ENCODE results near the gene NKX2-2. TPM values are rescaled to one million over a fixed set of nuclear protein-coding genes. Genes with fewer than 3 reads are reported as not detected.

Gene NKX2-2
- total and polyA plus RNA-seq, 2 of the 4 experiments (the other 2 are of a cell fraction) = not detected

- H3K9me1 ChIP-seq (ENCODE audit: insufficient read depth, low read length) = no peaks in the 10 kb centered on the region
- peaks cover 89% of the 10 kb centered on the region for H3K27me3 ChIP-seq (ENCODE audit: control insufficient read depth, insufficient read depth, low read length)
- no peaks in the 10 kb centered on the region for H3K36me3 ChIP-seq (ENCODE audit: control insufficient read depth, insufficient read depth, low read length)
- no peak overlapping the region for H2BK120ac ChIP-seq (ENCODE audit: low read depth, low read length)
- no peak overlapping the region for H3K14ac ChIP-seq (replicated peaks; ENCODE audit: low read depth, low read length)
- H3K56ac ChIP-seq (ENCODE audit: extremely low read depth, insufficient read depth, low read length) = no peak overlapping the region
- H3K18ac ChIP-seq (ENCODE audit: low read depth, low read length) = no peak overlapping the region
- H3K9me3 ChIP-seq (ENCODE audit: control insufficient read depth, insufficient read depth, low read length) = no peaks in the 10 kb centered on the region
- H3K4me3 ChIP-seq (ENCODE audit: insufficient read depth, low read depth, low read length) = peak overlapping the region; percentile 23
- no peak overlapping the region for H2BK15ac ChIP-seq (ENCODE audit: low read depth, low read length)
- intact Hi-C loops (cut with micrococcal nuclease) = no loop called here
- H4K91ac ChIP-seq (ENCODE audit: insufficient read depth, low read depth, low read length) = no peak overlapping the region
- dilution Hi-C loops (cut with HindIII; ENCODE audit: low sequenced_read_pairs, unreplicated experiment) = no loop called here
- no peak overlapping the region for H2AK9ac ChIP-seq (replicated peaks; ENCODE audit: low read depth, low read length, poor library complexity)
- H3K27ac ChIP-seq (ENCODE audit: insufficient read depth, low read length) = no peak overlapping the region
- H3K79me1 ChIP-seq (ENCODE audit: low read depth in 1 of 2, low read length in 2 of 2) = no peaks in the 10 kb centered on the region
- H3K23ac ChIP-seq (ENCODE audit: low read depth, low read length) = no peak overlapping the region
- H4K20me1 ChIP-seq (ENCODE audit: insufficient read depth, low read length) = no peaks in the 10 kb centered on the region
- H2AK5ac ChIP-seq (ENCODE audit: low read depth, low read length) = no peak overlapping the region
- no peak overlapping the region for H3K4ac ChIP-seq (ENCODE audit: low read depth, low read length)
- ATAC-seq (ENCODE audit: low read depth) (no peak), DNase-seq (no peak)
- POLR2A ChIA-PET (ENCODE audit: unreplicated experiment) = no interaction called here
- in situ Hi-C loops (cut with MboI; ENCODE audit: low sequenced_read_pairs) = no loop called here
- no peak overlapping the region for H4K5ac ChIP-seq (ENCODE audit: low read depth, low read length)
- peak overlapping the region; percentile 80 for H3K4me2 ChIP-seq (ENCODE audit: low read depth, low read length)
- no TSS peak for BruUV-seq (replicated peaks)
- no peak overlapping the region for H2BK20ac ChIP-seq (ENCODE audit: low read depth, low read length)
- no peak for TF ChIP-seq MAZ (IDR thresholded peaks at IDR 0.05; ENCODE audit: borderline replicate concordance, low read depth, low read length)
- TF ChIP-seq USF2 (IDR thresholded peaks at IDR 0.05; ENCODE audit: low read depth, low read length) = no peak
- no peak for TF ChIP-seq SMC3 (IDR thresholded peaks at IDR 0.05; ENCODE audit: low read depth, low read length)
- TF ChIP-seq CTCF (conservative IDR thresholded peaks at IDR 0.05; ENCODE audit: low read depth, low read length) = no peak
- TF ChIP-seq MAFK (IDR thresholded peaks at IDR 0.05; ENCODE audit: low read depth, low read length) = no peak
- TF ChIP-seq POLR2A (IDR thresholded peaks at IDR 0.05; ENCODE audit: low read depth, low read length) = no peak
- no peak for TF ChIP-seq RFX5 (IDR thresholded peaks at IDR 0.05; ENCODE audit: low read depth, low read length)
- TF ChIP-seq RCOR1 (IDR thresholded peaks at IDR 0.05; ENCODE audit: insufficient replicate concordance, low read length) = no peak
- no peak for TF ChIP-seq CHD1 (IDR thresholded peaks at IDR 0.05; ENCODE audit: low read depth, low read length)
- no peak for TF ChIP-seq RAD21 (IDR thresholded peaks at IDR 0.05; ENCODE audit: low read length)
- TF ChIP-seq BHLHE40 (IDR thresholded peaks at IDR 0.05; ENCODE audit: low read depth, low read length) = no peak
- peaks cover 3% of the 10 kb centered on the region; the same call in 1 of the 2 replicates for H3K4me1 ChIP-seq (ENCODE audit: control insufficient read depth, insufficient read depth, low read length)
- no peak overlapping the region for H2BK5ac ChIP-seq (ENCODE audit: low read depth, low read length, poor library complexity, severe bottlenecking)
- CTCF ChIA-PET = no interaction called here
- peak overlapping the region; percentile 68 for H2AFZ ChIP-seq (replicated peaks; ENCODE audit: low read length, poor library complexity)
- 0% methylated on average over 6 of the region's 62 CpGs; no CpG with 5 or more reads in 1 of the 2 experiments for WGBS, 2 experiments (ENCODE audit: extremely low coverage in 2 of 2, insufficient read length in 1 of 2)
- no peak overlapping the region for H3K9ac ChIP-seq (ENCODE audit: low read depth, low read length)
- H4K8ac ChIP-seq (ENCODE audit: low read depth in 2 of 2, low read length in 2 of 2) = no peak overlapping the region
Measured at GRCh38 chr20:21510414-21511384, 3.2 kb downstream of the NKX2-2 start.
